Measurements from ENCODE around the gene AKAP6.
A peak's percentile ranks its signal among the peaks of the same experiment; 100 is the strongest.

AKAP6 gene

GRCh38 chr14:32694795-32695449 is 365.8 kb downstream of the AKAP6 start:
- Histone ChIP-seq H3K9ac (ENCODE audit: low read depth, low read length) (no peak overlapping the region), H3K9me3 (replicated peaks; ENCODE audit: low read length) (no peaks in the 10 kb centered on the region), H3K4me2 (ENCODE audit: low read length) (no peak overlapping the region), H3K4me1 (ENCODE audit: control insufficient read depth, insufficient read depth, low read length) (peaks cover 45% of the 10 kb centered on the region), H3K36me3 (ENCODE audit: insufficient read depth, low read length) (no peaks in the 10 kb centered on the region), H3K27me3 (ENCODE audit: control insufficient read depth, insufficient read depth, low read length) (no peaks in the 10 kb centered on the region), H3K4me3 (ENCODE audit: low read length) (no peak overlapping the region)

GRCh38 chr14:32696325-32697091 is 367.4 kb downstream of the AKAP6 start:
- H3K4me2 ChIP-seq (ENCODE audit: low read length): no peak overlapping the region
- no peaks in the 10 kb centered on the region for H3K36me3 ChIP-seq (ENCODE audit: insufficient read depth, low read length)

GRCh38 chr14:32697114-32697513 is 368.0 kb downstream of the AKAP6 start:
- Histone ChIP-seq H3K4me2 (ENCODE audit: low read length) (peak overlapping the region; percentile 32), H3K9me3 (replicated peaks; ENCODE audit: low read length) (no peaks in the 10 kb centered on the region), H3K4me1 (ENCODE audit: control insufficient read depth, insufficient read depth, low read length) (peaks cover 45% of the 10 kb centered on the region), H3K27me3 (ENCODE audit: control insufficient read depth, insufficient read depth, low read length) (no peaks in the 10 kb centered on the region), H3K9ac (ENCODE audit: low read depth, low read length) (no peak overlapping the region), H3K36me3 (ENCODE audit: insufficient read depth, low read length) (no peaks in the 10 kb centered on the region), H3K4me3 (ENCODE audit: low read length) (no peak overlapping the region)

More at GRCh38 chr14:32696325-32697091, 367.4 kb downstream of the AKAP6 start:
- peaks cover 45% of the 10 kb centered on the region for H3K4me1 ChIP-seq (ENCODE audit: control insufficient read depth, insufficient read depth, low read length)
- H3K9me3 ChIP-seq (replicated peaks; ENCODE audit: low read length): no peaks in the 10 kb centered on the region
- H3K27me3 ChIP-seq (ENCODE audit: control insufficient read depth, insufficient read depth, low read length): no peaks in the 10 kb centered on the region
- H3K4me3 ChIP-seq (ENCODE audit: low read length): no peak overlapping the region
- no peak overlapping the region for H3K9ac ChIP-seq (ENCODE audit: low read depth, low read length)

GRCh38 chr14:32697704-32698103 is 368.6 kb downstream of the AKAP6 start:
- Histone ChIP-seq H3K27me3 (ENCODE audit: control insufficient read depth, insufficient read depth, low read length) (no peaks in the 10 kb centered on the region), H3K36me3 (ENCODE audit: insufficient read depth, low read length) (no peaks in the 10 kb centered on the region), H3K9ac (ENCODE audit: low read depth, low read length) (no peak overlapping the region), H3K4me2 (ENCODE audit: low read length) (peak overlapping the region; percentile 32), H3K4me1 (ENCODE audit: control insufficient read depth, insufficient read depth, low read length) (peaks cover 44% of the 10 kb centered on the region), H3K9me3 (replicated peaks; ENCODE audit: low read length) (no peaks in the 10 kb centered on the region), H3K4me3 (ENCODE audit: low read length) (no peak overlapping the region)

GRCh38 chr14:32698831-32699230 is 369.7 kb downstream of the AKAP6 start:
- H3K4me2 ChIP-seq (ENCODE audit: low read length): no peak overlapping the region
- no peak overlapping the region for H3K9ac ChIP-seq (ENCODE audit: low read depth, low read length)
- H3K4me1 ChIP-seq (ENCODE audit: control insufficient read depth, insufficient read depth, low read length): peaks cover 41% of the 10 kb centered on the region
- H3K27me3 ChIP-seq (ENCODE audit: control insufficient read depth, insufficient read depth, low read length): no peaks in the 10 kb centered on the region
- no peaks in the 10 kb centered on the region for H3K9me3 ChIP-seq (replicated peaks; ENCODE audit: low read length)
- H3K4me3 ChIP-seq (ENCODE audit: low read length): no peak overlapping the region
- no peaks in the 10 kb centered on the region for H3K36me3 ChIP-seq (ENCODE audit: insufficient read depth, low read length)

GRCh38 chr14:32701475-32701874 is 372.4 kb downstream of the AKAP6 start:
- Histone ChIP-seq H3K36me3 (ENCODE audit: insufficient read depth, low read length) (no peaks in the 10 kb centered on the region), H3K9me3 (replicated peaks; ENCODE audit: low read length) (no peaks in the 10 kb centered on the region), H3K27me3 (ENCODE audit: control insufficient read depth, insufficient read depth, low read length) (no peaks in the 10 kb centered on the region), H3K4me1 (ENCODE audit: control insufficient read depth, insufficient read depth, low read length) (peaks cover 38% of the 10 kb centered on the region), H3K4me3 (ENCODE audit: low read length) (no peak overlapping the region), H3K4me2 (ENCODE audit: low read length) (no peak overlapping the region), H3K9ac (ENCODE audit: low read depth, low read length) (no peak overlapping the region)

- no peaks in the 10 kb centered on the region for H3K36me3 ChIP-seq (ENCODE audit: insufficient read depth, low read length)
- no peak overlapping the region for H3K4me3 ChIP-seq (ENCODE audit: low read length)
- no peaks in the 10 kb centered on the region for H3K9me3 ChIP-seq (replicated peaks; ENCODE audit: low read length)
- H3K4me2 ChIP-seq (ENCODE audit: low read length): no peak overlapping the region
- peaks cover 32% of the 10 kb centered on the region for H3K4me1 ChIP-seq (ENCODE audit: control insufficient read depth, insufficient read depth, low read length)
- H3K27me3 ChIP-seq (ENCODE audit: control insufficient read depth, insufficient read depth, low read length): no peaks in the 10 kb centered on the region
- H3K9ac ChIP-seq (ENCODE audit: low read depth, low read length): no peak overlapping the region
Observed at GRCh38 chr14:32702088-32702487, 373.0 kb downstream of the AKAP6 start.

- no peak overlapping the region for H3K4me3 ChIP-seq (ENCODE audit: low read length)
- H3K9me3 ChIP-seq (replicated peaks; ENCODE audit: low read length): no peaks in the 10 kb centered on the region
- H3K4me1 ChIP-seq (ENCODE audit: control insufficient read depth, insufficient read depth, low read length): peaks cover 27% of the 10 kb centered on the region
- H3K9ac ChIP-seq (ENCODE audit: low read depth, low read length): no peak overlapping the region
- no peaks in the 10 kb centered on the region for H3K36me3 ChIP-seq (ENCODE audit: insufficient read depth, low read length)
- H3K27me3 ChIP-seq (ENCODE audit: control insufficient read depth, insufficient read depth, low read length): no peaks in the 10 kb centered on the region
- no peak overlapping the region for H3K4me2 ChIP-seq (ENCODE audit: low read length)
Observed at GRCh38 chr14:32702562-32702961, 373.5 kb downstream of the AKAP6 start.

GRCh38 chr14:32703183-32703621 is 374.1 kb downstream of the AKAP6 start:
- Histone ChIP-seq H3K27me3 (ENCODE audit: control insufficient read depth, insufficient read depth, low read length) (no peaks in the 10 kb centered on the region), H3K36me3 (ENCODE audit: insufficient read depth, low read length) (no peaks in the 10 kb centered on the region), H3K4me3 (ENCODE audit: low read length) (no peak overlapping the region), H3K9me3 (replicated peaks; ENCODE audit: low read length) (no peaks in the 10 kb centered on the region), H3K4me1 (ENCODE audit: control insufficient read depth, insufficient read depth, low read length) (peaks cover 20% of the 10 kb centered on the region), H3K9ac (ENCODE audit: low read depth, low read length) (no peak overlapping the region), H3K4me2 (ENCODE audit: low read length) (no peak overlapping the region)

- Histone ChIP-seq H3K27me3 (ENCODE audit: control insufficient read depth, insufficient read depth, low read length) (no peaks in the 10 kb centered on the region), H3K9ac (ENCODE audit: low read depth, low read length) (no peak overlapping the region), H3K36me3 (ENCODE audit: insufficient read depth, low read length) (no peaks in the 10 kb centered on the region), H3K4me3 (ENCODE audit: low read length) (no peak overlapping the region), H3K4me2 (ENCODE audit: low read length) (no peak overlapping the region), H3K9me3 (replicated peaks; ENCODE audit: low read length) (no peaks in the 10 kb centered on the region), H3K4me1 (ENCODE audit: control insufficient read depth, insufficient read depth, low read length) (peaks cover 28% of the 10 kb centered on the region)
Observed at GRCh38 chr14:32706721-32707519, 377.8 kb downstream of the AKAP6 start.

- H3K4me3 ChIP-seq (ENCODE audit: low read length): no peak overlapping the region
- no peaks in the 10 kb centered on the region for H3K9me3 ChIP-seq (replicated peaks; ENCODE audit: low read length)
- no peaks in the 10 kb centered on the region for H3K27me3 ChIP-seq (ENCODE audit: control insufficient read depth, insufficient read depth, low read length)
- peaks cover 22% of the 10 kb centered on the region for H3K4me1 ChIP-seq (ENCODE audit: control insufficient read depth, insufficient read depth, low read length)
- H3K36me3 ChIP-seq (ENCODE audit: insufficient read depth, low read length): no peaks in the 10 kb centered on the region
- no peak overlapping the region for H3K4me2 ChIP-seq (ENCODE audit: low read length)
- H3K9ac ChIP-seq (ENCODE audit: low read depth, low read length): no peak overlapping the region
Observed at GRCh38 chr14:32707742-32708500, 378.8 kb downstream of the AKAP6 start.
